ENCODE measurements around the gene WDR17.

Gene WDR17

DNA sequence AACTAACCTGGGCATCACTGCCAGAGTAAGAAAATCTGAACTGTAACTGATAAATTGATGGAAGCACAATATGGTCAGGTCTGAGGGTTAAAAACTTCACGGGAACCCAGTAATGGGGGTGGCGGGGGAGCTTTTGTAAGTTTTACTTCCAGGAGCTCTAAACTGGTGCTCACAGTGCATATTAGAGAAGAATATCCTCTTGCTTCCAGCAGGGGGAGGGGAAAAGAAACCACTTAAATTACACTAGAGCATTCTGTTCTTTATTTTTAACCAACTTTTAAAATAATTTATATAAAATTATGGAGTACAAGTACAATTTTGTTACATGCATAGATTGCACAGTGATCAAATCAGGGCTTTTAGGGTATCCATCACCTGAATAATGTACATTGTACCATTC lies 33.7 kb downstream of the WDR17 start:
- DNase-seq (ENCODE audit: low read depth) = no peak

DNA sequence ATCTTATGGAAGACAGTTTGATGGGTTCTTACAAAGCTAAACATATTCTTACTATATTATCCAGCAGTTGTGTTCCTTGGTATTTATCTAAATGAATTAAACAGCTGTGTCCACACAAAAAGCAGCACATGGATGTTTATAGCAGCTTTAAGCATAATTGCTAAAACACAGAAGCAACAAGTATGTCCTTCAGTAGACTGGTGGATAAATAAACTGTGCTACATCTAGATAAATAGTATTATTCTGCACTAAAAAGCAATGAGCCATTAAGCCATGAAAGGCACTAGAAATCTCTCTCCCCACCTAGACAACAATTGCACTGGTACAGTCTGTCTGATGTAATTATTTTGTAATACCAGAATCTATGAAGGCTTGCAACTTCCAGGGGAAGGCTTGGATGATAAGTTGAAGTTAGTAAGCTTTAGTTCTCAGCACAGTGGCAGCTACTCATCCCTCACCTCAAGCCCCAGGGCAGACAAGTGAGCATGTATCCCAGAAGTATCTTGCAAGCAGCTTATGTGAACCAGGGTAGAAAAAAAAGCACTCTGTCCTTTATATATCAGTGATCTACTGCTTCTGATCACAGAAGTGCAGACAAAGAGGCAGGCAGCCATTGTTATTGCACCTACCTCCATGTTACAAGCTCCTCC lies 36.9 kb downstream of the WDR17 start:
- DNase-seq (ENCODE audit: low read depth) = no peak

DNA sequence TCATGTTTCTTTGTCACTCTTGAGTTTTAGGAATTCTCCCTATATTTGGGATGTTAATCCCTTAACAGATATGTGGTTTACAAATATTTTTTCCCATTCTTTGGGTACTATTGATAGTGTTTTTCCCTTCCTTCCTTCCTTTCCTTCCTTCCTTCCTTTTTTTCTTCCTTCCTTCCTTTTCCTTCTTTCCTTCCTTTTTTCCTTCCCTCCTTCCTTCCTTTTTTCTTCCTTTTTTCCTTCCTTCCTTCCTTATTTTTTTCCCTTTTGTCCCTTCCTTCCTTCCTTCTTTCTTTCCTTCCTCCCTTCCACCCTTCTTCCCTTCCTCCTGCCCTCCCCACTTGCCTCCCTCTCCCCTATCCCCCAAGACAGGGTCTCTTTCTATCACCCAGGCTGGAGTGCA lies 42.1 kb downstream of the WDR17 start:
- DNase-seq (ENCODE audit: low read depth) = no peak

DNA sequence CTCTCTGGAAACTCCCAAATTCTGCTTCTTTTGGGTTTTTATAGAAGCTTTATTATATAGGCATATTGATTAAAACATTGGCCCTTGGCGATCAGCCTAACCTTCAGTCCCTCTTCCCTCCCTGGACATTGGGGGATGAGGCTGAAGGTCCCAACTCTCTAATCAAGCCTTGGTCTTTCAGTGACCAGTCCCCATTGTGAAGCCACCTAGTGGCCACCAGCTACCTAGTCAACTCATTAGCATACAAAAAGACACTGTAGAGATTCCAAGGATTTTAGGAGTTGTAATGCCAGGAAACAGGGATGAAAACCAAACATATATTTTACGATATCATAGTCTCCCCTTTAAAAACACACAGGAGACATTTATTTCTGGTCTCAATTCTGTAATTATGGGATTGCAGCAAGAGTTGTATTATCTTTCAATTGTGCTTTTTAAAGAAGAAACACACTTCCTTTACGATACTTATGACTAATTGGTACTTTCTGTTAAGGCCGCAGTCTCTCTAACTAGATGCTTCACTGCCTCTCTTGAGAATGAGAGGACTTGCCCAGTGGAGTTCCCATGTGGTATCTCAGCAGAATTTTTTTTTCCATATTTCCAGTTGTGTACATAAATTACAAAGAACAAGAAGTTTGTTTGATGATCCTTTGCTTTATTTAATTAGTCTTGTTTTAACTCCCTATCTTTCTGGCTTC lies 58.2 kb downstream of the WDR17 start:
- DNase-seq (ENCODE audit: low read depth) = no peak

DNA sequence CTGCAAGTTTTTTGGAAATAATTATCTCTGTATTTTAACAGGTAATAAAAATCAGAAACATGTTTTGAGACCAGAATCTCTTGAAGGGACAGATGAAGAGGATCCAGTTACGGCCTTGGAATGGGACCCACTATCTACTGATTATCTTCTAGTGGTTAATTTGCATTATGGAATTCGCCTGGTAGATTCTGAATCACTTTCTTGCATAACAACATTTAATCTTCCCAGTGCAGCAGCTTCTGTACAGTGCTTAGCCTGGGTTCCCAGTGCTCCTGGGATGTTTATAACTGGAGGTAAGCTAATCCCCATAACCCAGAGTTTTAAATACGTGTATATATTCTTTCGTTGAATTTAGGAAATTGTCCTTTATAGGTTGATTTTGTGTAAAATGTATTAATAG lies 59.4 kb downstream of the WDR17 start:
- DNase-seq (ENCODE audit: low read depth) = no peak

DNA sequence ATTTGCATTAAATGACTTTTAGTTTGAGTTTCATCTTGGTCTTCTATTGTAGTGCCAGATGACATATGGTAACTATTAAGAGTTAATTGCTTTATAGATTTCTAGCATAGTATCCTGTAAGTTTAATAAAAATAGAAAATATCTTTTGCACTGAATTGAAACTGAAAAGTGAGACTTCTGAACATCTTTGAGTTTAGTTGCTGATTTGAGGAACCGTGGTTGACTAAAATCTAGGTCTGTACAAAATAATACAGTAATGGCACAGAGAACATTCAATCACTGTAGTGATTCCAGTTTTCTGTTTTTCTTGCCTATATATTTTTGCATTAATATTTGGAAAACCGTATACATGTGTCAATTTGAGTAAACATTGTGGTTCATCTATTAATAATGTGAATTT lies 69.0 kb downstream of the WDR17 start:
- DNase-seq (ENCODE audit: low read depth) = no peak

DNA sequence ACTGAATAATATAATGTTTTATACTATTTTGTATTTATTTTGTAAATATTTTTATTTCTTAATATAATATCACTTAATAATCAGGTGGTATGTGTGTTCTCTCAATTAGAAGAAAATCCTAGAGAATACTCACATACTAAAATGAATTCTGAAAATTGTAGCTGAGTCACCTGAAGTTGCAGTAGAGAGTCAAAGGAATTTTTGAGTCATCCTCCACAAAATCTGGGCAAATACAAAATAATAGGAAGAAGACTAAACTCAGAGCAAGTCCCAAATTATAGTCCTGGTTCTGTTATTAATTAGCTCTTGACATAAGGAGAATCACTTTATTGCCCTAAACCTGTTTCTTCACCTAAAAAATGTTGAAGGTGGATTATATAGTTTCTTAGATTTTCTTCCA lies 72.0 kb downstream of the WDR17 start:
- no peak for DNase-seq (ENCODE audit: low read depth)

DNA sequence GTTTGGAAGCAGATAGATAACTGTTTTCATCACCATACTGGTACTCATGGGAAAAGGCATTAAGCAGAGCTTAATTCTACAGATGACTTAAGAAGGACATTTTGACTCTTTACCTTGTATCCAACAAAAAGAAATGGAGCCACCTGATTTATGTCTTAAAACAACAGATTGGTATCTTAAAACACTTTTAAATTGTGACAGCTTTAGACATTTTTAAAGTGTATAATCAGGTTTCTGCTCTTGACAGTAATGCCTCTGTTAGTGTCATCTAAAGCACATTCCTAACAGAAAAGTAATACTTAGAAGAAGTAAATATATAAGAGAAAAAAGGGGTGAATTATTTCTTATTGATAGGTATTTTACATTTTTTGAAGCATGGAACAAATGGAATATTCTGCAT lies 73.9 kb downstream of the WDR17 start:
- DNase-seq (ENCODE audit: low read depth) = no peak

DNA sequence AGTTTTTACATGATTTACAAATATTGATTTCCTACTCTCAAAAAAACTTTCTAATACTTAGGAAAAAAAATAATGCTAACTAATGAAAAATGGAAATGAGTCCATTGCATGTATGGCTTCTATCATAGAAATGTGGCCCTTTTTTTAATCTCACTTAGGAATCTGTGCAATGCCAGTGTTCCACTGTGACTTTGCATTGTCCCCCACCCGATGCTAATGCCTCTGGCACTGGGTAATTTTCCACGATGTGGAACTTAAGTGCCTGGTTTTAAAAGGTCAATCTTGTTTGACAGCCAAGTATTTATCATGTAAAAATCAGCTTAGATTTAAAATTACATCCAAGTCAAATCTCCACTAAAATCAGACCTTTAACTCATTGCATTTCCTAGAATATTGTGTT lies 76.6 kb downstream of the WDR17 start:
- DNase-seq (ENCODE audit: low read depth) = no peak

DNA sequence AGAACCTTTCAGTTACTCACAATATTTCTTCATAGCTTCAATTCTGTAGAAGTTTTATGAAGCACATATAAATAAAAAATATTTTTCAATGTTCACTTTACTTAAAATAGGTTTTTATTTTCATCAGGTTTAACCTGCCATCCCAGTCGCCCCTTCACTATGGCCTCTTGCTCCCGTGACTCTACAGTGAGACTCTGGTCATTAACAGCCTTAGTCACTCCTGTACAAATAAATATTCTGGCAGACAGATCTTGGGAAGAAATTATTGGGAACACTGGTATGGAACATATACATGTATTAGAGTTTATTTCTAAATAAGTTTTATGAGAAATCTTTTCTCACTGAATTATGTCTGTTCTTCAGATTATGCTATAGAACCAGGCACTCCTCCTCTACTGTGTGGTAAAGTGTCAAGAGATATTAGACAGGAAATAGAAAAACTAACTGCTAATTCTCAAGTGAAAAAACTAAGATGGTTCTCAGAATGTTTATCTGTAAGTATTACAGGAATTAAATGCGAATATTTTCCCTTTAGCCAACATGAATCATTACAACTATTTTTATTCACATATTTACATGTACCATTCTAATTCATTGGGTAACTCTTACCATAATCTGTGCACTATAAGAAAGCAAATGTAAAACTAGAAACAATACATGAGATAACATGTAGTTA lies 84.2 kb downstream of the WDR17 start:
- DNase-seq (ENCODE audit: low read depth) = no peak

DNA sequence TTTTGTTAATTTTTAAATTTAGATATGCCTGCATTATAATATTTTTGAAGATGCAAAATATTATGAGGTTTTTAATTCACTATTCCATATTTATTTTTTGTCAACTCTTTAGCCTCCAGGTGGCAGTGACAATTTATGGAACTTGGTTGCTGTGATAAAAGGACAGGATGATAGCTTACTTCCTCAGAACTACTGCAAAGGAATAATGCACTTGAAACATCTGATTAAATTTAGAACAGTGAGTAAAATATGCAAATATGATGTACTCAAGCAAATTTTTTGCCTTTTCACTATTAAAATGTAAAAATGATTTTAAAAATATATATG lies 84.7 kb downstream of the WDR17 start:
- no peak for DNase-seq (ENCODE audit: low read depth)

DNA sequence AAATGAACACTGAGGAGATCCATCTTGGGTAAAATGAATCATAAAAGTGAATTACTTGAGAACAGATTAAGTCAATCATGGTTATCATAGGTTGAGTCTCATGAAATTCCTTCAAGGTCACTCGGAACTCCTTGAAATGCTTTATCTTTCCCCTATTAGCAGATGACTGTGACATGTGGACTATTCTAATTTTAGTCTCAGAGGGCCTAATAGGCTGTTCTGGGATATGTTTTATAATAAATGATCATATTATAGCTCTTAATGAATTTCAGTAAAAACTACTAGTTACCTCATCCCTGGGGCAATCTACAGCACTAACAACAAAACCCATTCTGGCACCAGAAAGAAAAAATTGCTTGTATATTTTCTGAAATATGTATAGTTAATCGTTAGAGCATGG lies 85.1 kb downstream of the WDR17 start:
- DNase-seq (ENCODE audit: low read depth) = no peak

DNA sequence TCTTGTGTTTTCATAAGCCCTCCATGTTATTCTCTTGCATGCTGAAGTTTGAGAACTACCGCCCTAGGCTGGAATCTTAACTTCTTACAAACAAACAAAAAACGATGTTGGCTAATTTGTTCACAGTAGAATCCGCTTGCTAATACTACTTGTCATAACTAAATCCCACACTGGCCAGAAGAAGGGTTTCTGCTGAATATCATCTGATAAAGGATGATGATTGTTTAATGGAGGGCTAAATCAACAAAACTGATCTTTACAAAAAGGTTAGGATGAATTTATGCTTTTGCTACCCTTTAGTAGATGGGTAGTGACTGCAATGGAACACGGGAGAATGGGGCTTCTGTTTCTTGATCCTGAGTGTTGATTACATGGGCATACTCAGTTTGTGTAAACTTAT lies 87.5 kb downstream of the WDR17 start:
- DNase-seq (ENCODE audit: low read depth) = no peak

DNA sequence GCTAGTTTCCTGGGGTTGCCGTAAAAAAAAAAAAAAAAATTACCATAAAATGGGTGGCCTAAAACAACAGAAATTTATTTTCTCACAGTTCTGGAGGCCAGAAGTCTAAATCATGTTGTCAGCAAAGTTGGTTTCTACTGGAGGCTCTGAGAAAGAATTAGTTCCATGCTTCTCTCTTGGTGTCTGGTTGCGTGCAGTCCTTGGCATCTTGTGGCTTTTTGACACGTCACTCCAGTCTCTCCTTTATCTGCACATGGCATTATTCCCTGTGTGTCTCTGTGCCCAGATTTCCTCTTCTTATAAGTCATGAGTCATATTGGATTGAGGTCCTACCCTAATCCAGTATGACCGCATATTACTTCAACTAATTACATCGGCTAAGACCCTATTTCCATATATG lies 91.0 kb downstream of the WDR17 start:
- DNase-seq (ENCODE audit: low read depth) = no peak

DNA sequence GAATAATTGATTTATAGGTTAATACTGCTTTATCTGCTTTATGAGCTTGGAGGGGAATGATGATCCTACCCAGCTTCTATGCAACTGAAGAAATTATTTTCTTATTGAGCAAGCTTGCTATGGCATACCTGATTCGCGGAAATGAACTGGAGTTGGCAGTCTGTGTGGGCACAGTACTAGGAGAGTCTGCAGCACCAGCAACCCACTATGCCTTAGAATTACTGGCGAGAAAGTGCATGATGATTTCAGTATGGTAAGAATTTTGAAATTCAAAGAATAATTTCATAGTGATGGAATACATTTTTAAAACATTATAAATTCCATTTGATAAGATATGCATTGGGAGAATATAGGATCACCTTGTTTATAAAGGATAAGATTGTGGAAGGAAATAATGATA lies 97.4 kb downstream of the WDR17 start:
- DNase-seq (ENCODE audit: low read depth) = no peak

DNA sequence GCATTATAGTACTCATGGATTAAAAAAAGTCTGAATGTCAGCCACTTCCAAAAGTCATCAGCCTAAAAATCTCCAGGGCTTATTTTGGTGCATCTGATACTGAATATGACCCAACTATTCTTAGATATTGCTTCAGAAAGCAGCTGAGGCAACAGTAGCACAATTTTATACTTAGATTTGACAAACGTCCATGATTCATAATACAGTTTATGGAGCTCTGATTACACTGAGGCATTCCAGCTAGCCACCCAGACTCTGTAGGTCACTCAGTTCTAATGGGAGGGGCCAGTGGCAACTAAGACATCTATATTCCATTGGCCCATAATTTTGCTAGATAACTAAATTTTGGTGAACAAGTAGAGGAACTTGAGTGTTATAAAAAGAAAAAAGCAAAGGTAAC lies 119.4 kb downstream of the WDR17 start:
- DNase-seq (ENCODE audit: low read depth) = no peak

DNA sequence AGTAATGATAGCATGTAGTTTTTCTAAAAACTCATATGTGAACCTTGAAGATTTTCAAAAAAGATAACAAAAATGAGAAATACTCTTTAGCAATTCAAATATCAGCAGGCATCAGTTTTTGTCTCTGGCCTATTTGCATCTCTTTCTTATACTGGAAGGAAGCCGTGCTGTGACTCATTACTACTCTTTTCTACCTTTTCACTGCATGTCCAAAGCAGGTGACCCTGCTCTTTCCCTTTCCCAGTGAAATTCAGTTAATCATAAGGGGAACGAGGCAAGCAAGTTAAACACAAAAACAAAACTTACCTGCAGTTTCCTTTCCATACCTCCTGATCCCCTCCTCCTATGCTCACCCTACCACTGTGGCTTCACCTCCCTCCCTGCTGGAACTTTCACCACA lies 120.4 kb downstream of the WDR17 start:
- no peak for DNase-seq (ENCODE audit: low read depth)

DNA sequence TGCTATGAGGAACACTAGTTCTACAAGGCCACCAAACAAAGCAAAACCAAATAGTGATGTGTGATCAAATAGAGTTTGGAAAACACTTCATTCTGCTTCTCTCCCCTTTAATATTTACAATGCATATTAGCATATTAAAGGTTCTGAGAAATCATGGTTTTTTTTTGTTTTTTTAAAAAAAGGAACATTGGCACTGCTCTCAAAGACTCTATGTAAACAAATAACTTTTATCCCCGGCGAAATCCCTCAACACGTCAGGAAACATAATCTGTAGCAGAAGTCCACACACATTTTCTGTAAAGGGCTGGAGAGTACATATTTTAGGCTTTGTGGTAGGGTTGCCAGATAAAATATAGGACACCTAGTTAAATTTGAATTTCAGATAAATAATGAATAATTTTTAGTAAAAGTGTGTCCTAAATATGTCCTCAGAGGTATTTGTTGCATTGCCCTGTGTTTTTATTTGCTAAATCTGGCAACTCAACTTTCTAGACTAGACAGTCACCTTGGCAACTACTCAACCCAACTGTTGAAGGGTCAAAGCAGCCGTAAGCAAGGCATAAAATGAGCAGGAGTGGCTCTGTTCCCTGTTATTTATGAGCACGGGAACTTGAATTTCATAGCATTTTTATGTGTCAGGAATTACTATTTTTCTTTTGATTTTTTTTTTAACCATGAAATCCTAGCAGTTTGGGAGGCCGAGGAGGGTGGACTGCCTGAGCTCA lies 121.2 kb downstream of the WDR17 start:
- no peak for DNase-seq (ENCODE audit: low read depth)

DNA sequence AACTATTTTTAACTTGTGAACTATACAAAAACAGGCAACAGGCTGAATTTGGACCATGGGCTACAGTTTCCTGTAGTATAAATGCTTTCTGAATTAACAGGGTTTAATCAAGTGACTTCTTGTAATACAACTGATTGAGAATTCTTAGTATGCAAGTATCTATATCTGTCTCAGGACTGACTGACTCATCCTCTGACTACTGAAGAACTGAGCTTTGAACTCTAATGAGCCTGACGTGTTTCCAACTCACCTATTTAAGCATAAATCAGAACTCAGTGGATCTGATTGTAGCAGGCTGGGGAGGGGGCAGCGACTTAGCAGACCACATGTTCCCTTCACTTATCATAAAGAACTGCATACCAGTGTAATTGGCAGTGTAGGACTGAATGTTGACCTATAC lies 122.0 kb downstream of the WDR17 start:
- DNase-seq (ENCODE audit: low read depth) = no peak

DNA sequence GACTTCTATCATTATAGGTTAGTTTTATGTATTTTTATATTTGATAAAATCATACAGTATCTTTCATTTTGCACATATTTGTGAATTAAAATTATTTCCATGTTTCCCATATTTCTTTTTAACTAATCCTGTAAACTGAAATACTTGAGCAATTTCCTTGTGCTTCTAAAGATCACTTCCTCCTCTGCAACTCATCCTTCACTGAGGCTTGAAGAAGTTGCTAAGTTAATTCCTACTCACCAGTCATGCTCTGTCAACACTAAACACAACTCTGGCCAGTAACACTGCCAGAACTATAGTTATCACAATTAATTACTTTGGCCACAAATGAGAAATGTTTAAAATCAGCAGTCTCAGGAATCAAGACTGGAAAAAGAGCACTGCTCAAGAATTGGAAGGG lies 123.0 kb downstream of the WDR17 start:
- DNase-seq (ENCODE audit: low read depth) = no peak

DNA sequence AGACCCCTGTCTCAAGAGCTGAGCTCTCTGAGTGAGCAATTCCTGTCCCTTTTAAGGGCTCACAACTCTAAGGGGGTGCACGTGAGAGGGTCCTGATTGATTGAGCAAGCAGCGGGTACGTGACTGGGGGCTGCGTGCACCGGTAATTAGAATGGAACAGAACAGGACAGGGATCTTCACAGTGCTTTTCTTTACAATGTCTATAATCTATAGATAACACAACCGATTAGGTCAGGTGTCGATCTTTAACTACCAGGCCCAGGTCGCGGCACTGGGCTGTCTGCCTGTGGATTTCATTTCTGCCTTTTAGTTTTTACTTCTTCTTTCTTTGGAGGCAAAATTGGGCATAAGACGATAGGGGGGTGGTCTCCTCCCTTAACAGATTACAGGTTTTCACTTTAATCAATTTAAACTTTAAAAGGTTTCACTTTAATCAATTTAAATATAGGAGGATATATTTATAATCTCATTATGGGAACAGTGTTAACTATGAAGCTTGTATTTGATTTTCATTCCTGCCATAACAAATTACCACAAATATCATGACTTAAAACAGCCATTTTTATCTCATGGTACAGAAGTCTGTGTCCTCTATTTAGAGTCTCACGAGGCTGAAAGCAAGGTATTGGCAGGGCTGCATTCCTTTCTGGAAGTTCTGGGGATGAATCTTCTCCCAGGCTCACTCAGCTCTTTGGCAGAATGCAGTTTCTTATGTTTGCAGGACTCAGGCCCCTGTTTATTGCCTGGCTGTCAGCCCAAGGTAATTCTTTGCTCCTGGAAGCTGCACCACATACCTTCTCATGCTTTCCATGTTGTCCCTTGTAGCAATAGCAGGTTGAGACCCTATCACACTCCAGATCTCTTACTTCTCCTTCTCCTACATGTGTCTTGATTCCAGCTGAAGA lies 124.5 kb downstream of the WDR17 start:
- no peak for DNase-seq (ENCODE audit: low read depth)

DNA sequence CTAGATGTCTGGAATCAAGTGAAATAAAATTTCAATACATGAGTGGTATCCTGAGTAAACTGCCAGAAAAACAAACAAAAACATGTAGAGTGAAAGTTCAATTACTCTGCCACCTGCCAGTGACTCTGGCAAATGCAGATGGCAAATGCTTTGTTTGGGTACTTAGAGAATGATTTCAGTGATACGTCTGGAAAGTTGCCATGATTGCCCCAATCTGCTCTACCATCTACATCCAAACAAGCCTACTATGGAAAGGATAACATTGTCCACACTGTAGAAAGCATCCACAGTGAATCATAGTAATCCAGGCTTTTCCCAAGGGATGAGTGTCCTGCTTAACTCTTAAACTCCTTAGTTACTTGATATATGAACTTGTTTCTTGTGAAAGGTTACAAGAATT lies 126.3 kb downstream of the WDR17 start:
- no peak for DNase-seq (ENCODE audit: low read depth)
